Lower lobe of right lung (tissue), 2 donors: ENCODE measurements around the gene NDOR1. TPM values are rescaled to one million over a fixed set of nuclear protein-coding genes. Genes with fewer than 3 reads are reported as not detected.
A peak's percentile ranks its signal among the peaks of the same experiment; 100 is the strongest.

ENCODE experiments used
- ATAC-seq, 2 donors: fragments of 200-7000 bp; cut with Tn5 transposase; one replicate each; pipeline ENCODE4 v1.9.1; 2020 to 2022; ENCODE audit warnings: mild to moderate bottlenecking in 2 of 2, moderate library complexity in 2 of 2
- DNase-seq: peaks from one replicate; pipeline ENCODE4 v3.0.0-alpha.2; 2020
- H3K27ac ChIP-seq: fragments of 200-600 bp; one replicate; pipeline ENCODE4 v1.8.0; 2022
- H3K27me3 ChIP-seq: fragments of 200-600 bp; one replicate; pipeline ENCODE4 v1.8.0; 2022; ENCODE audit warnings: low read depth
- H3K36me3 ChIP-seq: fragments of 200-600 bp; one replicate; pipeline ENCODE4 v1.8.0; 2022; ENCODE audit warnings: mild to moderate bottlenecking
- H3K4me1 ChIP-seq: fragments of 200-600 bp; one replicate; pipeline ENCODE4 v1.8.0; 2022
- H3K4me3 ChIP-seq: fragments of 200-600 bp; one replicate; pipeline ENCODE4 v1.8.0; 2022; ENCODE audit warnings: mild to moderate bottlenecking
- H3K9me3 ChIP-seq: fragments of 200-600 bp; one replicate; pipeline ENCODE4 v1.8.0; 2022
- intact Hi-C: fragments of 100-400 bp; cut with DNase I; formaldehyde crosslinking; loops from one replicate; pipeline ENCODE4 v1.11.0; 2022
- total RNA-seq: library from RNA; stranded (reverse); fragmentation: NEBNext Ultra II Directional; extraction: Animal tissue kit (Norgen Biotek cat#: 25700); gene quantifications from one replicate; pipeline ENCODE4 v1.2.1, GENCODE V29; 2021
- TF ChIP-seq, protein P1 (sequence below): fragments of 200-600 bp; IDR thresholded peaks from one replicate; pipeline ENCODE4 v1.8.0; 2022; ENCODE audit warnings: antibody characterized with exemption, mild to moderate bottlenecking
- donor health status: DM: no; HTN: yes; CAD: no; lungs with severe emphysema.

The NDOR1 gene
- total RNA-seq, 1 donor from 2014 or later = 15.6 TPM

DNA sequence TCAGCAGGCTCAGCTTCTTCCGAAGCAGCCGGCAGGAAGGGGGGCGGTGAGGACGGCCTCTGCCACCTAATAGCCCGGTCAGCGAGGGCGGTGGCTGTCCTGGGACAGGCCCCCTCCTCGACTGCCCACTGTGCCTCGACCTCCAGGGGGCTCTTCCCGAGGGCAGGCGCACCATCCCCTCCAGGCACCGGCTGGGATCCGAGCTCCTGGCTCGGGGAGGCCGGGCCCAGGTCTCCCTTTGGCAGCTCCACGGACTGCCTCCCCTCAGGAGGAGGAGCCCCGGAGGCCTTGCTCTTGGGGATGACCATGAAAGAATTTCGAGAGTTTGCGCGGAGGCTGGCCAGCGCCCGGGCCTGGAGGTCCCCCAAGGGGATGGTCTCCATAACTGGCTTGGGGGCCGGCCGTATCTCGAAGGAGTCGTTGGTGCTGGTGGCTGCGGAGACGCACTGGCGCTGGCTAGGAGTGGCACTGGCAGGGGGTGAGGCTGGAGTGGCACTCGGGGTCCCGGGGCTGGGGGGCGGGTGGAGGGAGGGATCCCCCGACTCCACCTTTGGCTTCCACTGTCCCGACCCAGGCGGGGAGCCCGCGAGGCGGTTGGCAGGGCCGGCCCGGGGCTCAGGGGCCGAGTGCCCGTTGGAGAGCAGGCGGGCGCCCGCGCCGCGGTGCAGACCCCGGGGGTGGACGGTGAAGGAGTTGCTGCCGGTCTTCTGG lies 5.9 kb upstream of the NDOR1 start:
- TF ChIP-seq, protein P1, sequence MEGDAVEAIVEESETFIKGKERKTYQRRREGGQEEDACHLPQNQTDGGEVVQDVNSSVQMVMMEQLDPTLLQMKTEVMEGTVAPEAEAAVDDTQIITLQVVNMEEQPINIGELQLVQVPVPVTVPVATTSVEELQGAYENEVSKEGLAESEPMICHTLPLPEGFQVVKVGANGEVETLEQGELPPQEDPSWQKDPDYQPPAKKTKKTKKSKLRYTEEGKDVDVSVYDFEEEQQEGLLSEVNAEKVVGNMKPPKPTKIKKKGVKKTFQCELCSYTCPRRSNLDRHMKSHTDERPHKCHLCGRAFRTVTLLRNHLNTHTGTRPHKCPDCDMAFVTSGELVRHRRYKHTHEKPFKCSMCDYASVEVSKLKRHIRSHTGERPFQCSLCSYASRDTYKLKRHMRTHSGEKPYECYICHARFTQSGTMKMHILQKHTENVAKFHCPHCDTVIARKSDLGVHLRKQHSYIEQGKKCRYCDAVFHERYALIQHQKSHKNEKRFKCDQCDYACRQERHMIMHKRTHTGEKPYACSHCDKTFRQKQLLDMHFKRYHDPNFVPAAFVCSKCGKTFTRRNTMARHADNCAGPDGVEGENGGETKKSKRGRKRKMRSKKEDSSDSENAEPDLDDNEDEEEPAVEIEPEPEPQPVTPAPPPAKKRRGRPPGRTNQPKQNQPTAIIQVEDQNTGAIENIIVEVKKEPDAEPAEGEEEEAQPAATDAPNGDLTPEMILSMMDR = no peak
- peak overlapping the region; percentile 69 for H3K4me3 ChIP-seq
- H3K27ac ChIP-seq = peak overlapping the region; percentile 78
- no peaks in the 10 kb centered on the region for H3K9me3 ChIP-seq
- DNase-seq (no peak), ATAC-seq (no peak)
- H3K27me3 ChIP-seq = no peaks in the 10 kb centered on the region
- intact Hi-C loops = no loop called here
- no peaks in the 10 kb centered on the region for H3K36me3 ChIP-seq
- peaks cover 68% of the 10 kb centered on the region for H3K4me1 ChIP-seq

GRCh38 chr9:137200311-137201204 lies 4.9 kb upstream of the NDOR1 start, which contains the start of gene TPRN:
TSS of gene TPRN (minus strand) at chr9:137200741. CDS start at chr9:137200711, 30 bp downstream.
- Histone ChIP-seq H3K9me3 (no peaks in the 10 kb centered on the region), H3K4me3 (peak within 1 kb of the TSS; percentile 69), H3K36me3 (no peaks in the 10 kb centered on the region), H3K27ac (peak within 1 kb of the TSS; percentile 85), H3K27me3 (no peaks in the 10 kb centered on the region), H3K4me1 (peaks cover 63% of the 10 kb centered on the region)
- DNase-seq = peak; percentile 100
- TF ChIP-seq, protein P1 = no peak
- intact Hi-C loops = no loop called here
- ATAC-seq = peak; percentile 95 to 97

DNA sequence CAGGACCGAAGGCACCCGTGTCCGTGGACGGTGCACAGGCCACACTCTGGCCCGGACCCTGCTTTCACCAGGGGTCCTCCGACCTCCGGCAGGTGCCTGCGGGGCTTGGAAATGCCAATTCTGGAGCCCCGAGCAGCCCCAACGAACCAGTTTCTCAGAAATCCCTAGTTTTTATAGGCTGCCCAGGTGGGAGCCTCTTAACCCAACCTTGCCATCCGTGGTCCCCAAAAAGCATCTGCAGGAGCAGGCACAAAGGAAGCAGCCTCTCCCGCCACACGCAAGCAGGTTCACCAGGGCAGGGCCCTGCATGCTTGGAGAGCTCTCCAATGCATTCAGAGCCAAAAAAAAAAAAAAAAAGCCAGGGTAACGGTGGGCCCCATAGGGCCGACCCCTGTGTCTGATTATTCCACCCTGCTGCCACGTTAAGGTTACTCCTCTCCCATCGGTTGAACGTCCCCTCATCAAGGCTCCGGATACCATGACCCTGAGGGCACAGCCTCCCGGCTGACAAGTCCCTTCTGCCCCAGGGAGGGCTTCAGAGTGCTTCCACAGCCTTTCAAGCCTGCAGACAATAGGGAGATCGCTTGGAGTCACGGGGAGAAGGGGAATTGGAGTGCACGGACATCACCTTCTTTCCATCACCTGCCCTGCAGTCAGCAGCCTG lies 4.2 kb upstream of the NDOR1 start:
- Histone ChIP-seq H3K4me3 (peak overlapping the region; percentile 69), H3K9me3 (no peaks in the 10 kb centered on the region), H3K27ac (peak overlapping the region; percentile 85), H3K4me1 (peaks cover 60% of the 10 kb centered on the region), H3K36me3 (no peaks in the 10 kb centered on the region), H3K27me3 (no peaks in the 10 kb centered on the region)
- ATAC-seq (no peak), DNase-seq (no peak)
- intact Hi-C loops = no loop called here
- TF ChIP-seq, protein P1 = no peak

- intact Hi-C loops = no loop called here
- TF ChIP-seq, protein P1 = no peak
- H3K4me1 ChIP-seq = peaks cover 54% of the 10 kb centered on the region
- ATAC-seq = no peak
- no peaks in the 10 kb centered on the region for H3K9me3 ChIP-seq
- H3K4me3 ChIP-seq = no peak overlapping the region
- no peaks in the 10 kb centered on the region for H3K36me3 ChIP-seq
- no peak overlapping the region for H3K27ac ChIP-seq
- H3K27me3 ChIP-seq = no peaks in the 10 kb centered on the region
- DNase-seq = no peak
Observed at GRCh38 chr9:137202966-137203365, 2.5 kb upstream of the NDOR1 start.

- no peaks in the 10 kb centered on the region for H3K9me3 ChIP-seq
- peaks cover 36% of the 10 kb centered on the region for H3K4me1 ChIP-seq
- intact Hi-C loops = no loop called here
- TF ChIP-seq, protein P1 = no peak
- H3K27ac ChIP-seq = peak overlapping the region; percentile 95
- ATAC-seq (no peak), DNase-seq (no peak)
- H3K4me3 ChIP-seq = peak overlapping the region; percentile 100
- H3K27me3 ChIP-seq = no peaks in the 10 kb centered on the region
- peaks cover 8% of the 10 kb centered on the region for H3K36me3 ChIP-seq
Observed at GRCh38 chr9:137204731-137205125, 772 bp upstream of the NDOR1 start.
